ENCODE data around the gene SEMA4D.

The SEMA4D gene

DNA sequence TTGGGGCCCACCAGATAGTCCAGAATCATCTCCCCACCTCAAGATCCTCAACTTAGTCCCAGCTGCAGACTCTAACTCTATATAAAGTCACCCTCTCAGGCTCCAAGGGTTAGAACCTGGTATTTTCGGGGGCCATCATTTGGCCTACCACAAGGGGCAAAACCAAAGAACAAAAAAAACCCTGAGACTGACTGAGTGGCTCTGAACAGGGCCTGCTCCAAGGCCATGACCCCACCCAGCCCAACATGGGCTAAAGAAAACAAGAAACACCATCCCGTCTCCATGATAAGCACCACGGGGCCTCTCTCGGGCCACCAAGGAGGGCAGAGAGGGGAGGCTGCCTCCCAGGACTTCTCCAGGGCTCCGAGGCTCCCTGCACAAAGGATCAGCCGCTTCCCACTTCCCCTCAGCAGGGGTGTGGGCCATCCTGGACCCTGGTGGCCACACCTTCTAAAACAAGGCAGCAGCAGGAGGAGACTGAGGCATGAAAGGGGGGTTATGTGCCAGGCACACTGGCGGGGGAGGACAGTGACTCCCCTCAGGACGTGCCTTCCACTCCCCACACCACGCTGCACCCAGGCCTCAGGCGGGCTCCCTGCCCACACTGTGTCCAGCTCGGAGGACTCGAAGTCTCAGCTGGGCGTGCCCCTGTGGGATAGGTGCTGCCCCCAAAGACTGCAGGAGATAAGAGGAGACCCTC, 51.5 kb downstream of the SEMA4D start:
- DNase-seq (ENCODE audit: low read depth in 2 of 3, low spot score in 1 of 3), result no peak

DNA sequence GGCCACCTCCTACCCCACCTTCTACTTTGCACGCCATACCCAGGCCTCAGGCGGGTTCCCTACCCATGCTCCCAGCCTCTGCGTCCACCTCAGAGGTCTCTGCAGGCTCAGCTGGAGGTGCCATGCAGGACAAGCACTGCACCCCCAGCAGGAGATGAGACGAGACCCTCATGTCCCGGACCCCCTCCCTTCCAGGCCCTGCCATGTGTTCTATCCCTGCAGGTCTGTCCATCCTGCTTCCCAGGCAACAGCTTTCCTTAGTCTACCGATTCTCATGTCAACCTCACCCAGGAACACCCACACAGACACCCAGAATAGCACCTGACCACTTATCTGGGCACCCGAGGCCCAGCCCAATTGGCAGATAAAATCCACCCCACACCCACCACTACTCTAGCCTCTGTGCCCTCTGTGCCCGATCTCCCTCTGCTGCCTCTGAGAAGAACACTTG, 52.1 kb downstream of the SEMA4D start:
- no peak for DNase-seq (ENCODE audit: low read depth in 2 of 3, low spot score in 1 of 3)

- no peak for DNase-seq (ENCODE audit: low read depth in 2 of 3, low spot score in 1 of 3)
These were observed 52.8 kb downstream of the SEMA4D start for GRCh38 chr9:89444925-89445765.

DNA sequence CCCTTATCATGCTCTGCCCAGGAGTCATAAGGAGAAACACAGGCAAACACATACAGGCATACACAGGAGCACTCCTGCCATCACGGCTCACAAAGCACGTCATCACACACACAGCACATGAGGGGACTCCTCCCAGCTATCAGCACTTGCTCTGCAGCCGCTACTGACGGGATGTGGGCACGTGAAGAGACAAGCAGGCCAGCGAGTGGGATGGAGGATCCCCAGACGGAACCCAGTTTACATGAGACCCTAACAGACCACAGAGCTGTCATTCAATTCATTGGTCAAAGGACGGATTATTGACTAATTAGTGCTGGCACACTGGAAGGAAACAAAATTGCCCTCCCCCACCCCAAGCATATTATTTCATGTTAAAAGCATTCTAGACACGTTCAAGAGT, 53.6 kb downstream of the SEMA4D start:
- DNase-seq (ENCODE audit: low read depth in 2 of 3, low spot score in 1 of 3), result peak in 1 of 3 donors; percentile 45

DNA sequence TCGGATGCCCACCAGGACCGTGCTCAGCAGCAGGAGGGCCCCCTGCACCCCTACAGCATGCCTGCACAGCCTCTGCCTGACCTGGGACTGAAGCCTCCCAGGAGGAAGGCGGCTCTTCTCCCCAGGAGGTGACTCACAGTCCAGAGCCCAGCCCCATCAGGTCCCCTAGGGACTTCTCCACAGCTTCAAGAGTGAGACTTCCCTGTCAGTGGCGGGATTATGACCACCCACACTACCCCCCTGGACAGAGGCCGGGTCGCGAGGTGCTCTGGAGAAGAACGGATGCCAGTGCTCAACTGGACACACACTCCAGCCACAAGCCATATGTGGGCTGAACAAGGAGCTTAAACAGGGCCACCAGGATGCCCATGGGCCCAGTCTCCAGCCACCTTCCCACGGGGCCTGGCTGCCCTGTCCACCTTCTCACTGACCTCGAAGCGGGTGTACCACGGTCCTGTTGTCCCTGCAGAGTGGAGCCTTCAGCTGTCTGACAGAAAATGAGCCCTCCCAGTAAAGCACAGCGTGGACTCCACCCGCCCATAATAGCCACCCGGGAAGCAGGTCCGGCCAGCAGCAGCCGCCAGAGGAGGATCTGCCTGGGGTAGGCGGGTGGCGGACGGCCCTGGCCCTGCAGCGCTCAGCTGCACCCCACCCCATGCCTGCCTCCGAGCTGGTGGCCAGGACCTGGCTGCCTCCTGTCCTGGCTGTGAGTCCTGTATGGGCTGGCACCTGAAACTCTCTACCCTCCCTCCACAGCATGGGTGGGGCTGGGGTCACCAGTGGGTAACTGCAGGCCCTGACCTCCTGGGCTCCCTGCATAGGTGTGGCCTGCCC, 54.7 kb downstream of the SEMA4D start:
- no peak for DNase-seq (ENCODE audit: low read depth in 2 of 3, low spot score in 1 of 3)

GRCh38 chr9:89442501-89442978, 55.4 kb downstream of the SEMA4D start:
- DNase-seq (ENCODE audit: low read depth in 2 of 3, low spot score in 1 of 3), result no peak

DNA sequence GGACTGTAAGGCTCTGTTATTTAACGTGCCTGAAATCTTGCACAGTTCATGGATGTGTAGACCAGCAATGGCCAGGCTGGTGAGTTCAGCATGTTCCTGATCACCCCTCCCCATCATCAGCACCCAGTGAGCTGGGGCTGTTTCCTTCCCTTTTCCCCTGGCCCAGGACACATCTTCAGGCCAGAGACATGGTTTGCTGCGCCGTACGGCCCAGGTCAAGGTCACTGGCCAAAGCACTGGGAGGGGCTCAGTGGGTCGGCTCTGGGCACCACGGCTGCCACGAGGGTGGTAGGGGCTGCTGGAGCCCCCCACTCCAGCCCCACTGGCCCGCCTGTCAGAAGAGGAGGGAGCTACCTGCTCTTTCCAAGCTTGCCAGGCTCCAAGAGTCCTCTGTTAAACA, 55.9 kb downstream of the SEMA4D start:
- no peak for DNase-seq (ENCODE audit: low read depth in 2 of 3, low spot score in 1 of 3)

GRCh38 chr9:89441655-89441970, 56.3 kb downstream of the SEMA4D start:
- DNase-seq (ENCODE audit: low read depth in 2 of 3, low spot score in 1 of 3), result no peak

DNA sequence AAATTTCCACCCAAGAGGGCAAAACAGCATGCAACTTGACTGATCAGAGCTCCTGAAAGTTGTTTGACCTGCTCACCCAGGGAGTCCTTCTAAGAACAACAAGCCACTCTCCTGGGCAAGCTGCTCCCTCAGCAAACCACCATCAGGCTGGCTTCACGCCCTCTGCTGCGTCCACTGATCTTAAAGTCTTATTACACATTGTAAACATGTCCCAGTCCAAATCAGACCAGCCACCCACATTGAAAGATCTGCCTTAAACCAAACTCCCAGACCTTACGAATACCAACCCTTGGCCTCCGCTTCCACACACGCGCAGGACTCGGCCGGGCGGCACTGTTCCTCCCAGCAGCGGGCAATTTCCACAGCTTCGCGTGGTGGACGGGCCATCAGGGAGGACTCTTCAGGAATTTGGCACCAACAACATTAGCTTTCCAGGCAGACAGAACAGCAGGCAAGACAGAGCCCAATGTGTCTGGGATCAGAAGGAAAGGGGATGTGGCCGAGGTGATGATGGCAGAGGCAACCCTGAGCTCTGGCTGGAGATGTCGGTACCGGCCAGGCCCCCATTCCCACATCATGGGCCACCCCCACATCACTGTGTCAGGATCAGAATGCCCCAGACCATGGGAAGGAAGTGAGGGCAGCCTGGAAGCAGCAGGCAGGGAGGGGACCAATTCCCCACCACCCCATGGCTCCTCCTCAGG, 56.8 kb downstream of the SEMA4D start:
- DNase-seq (ENCODE audit: low read depth in 2 of 3, low spot score in 1 of 3), result no peak

DNA sequence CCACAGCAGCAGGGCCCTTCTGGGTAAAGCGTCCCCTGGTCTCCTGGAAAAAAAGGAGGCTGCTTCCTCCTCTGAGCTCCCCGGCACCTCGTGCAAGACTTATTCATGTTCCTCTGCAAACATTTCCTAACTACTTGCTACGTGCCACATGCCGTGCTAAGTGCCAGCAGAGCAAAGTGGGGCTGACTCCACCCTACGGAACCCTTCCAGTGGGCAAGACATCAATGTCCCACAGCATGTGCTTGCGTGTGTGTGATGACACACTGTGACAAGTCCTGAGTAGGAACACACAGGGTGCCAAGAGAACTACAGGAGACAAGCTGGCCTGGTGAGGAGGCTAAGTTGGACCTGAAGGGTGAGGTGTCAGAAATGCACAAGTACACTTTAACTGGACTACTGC, 57.4 kb downstream of the SEMA4D start:
- DNase-seq (ENCODE audit: low read depth in 2 of 3, low spot score in 1 of 3), result no peak

DNA sequence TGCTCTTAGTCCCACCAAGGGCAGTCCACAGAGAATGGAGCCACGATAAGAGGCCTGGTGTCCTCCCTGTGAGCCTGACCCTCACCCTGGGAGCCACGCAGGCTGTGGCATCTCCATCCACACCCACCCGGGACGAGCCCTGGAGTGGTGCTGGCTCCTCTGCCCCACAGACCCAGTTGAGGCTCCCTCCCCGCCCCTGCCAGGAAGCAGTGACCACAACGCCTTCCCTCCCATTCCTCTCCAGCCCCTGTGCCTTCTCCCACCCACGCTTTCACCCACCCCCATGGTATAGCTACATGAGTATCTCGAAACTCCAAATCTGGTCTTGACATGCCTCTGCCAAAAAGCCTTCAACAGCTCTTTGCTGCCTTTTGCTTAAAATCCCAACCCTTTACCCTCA, 57.9 kb downstream of the SEMA4D start:
- no peak for DNase-seq (ENCODE audit: low read depth in 2 of 3, low spot score in 1 of 3)

DNA sequence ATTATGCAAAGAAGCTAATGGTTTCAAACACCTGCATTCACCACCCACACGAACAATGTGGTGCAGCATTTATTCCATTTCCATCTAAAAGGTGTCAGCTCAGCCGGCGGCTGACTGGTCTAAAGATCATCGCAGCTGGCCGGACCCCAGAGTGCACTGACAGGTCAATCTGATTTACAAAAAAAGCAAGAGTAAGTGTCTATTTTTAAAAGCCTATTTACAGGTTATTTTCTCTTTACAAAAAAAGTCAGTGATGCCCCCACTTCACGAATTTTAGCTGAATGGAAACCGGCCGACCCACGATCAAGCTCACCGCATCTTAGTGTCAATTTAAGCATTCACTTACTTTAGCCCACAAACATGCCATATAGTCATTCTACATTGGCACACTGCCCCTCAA, 58.3 kb downstream of the SEMA4D start:
- DNase-seq (ENCODE audit: low read depth in 2 of 3, low spot score in 1 of 3), result no peak

DNA sequence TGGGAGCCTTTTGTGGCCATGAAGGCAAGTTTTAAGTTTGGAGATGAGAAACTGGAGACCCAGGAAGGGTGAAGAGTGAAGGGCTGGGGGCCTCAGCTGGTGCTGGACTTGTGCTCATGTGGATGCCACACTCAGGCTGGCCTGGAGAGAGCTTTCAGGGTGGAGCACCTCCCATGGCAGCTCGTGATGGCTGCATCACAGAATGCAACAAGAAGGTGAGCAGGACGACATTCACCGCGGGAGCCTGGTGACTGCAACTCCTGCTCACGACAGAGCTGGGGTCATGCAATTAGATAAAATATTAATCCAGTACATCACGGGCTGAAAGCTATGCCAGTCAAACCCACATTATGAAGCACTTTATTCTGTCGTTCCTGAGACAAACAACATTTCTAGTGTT, 59.7 kb downstream of the SEMA4D start:
- no peak for DNase-seq (ENCODE audit: low read depth in 2 of 3, low spot score in 1 of 3)

GRCh38 chr9:89437772-89438171, 60.1 kb downstream of the SEMA4D start:
- DNase-seq (ENCODE audit: low read depth in 2 of 3, low spot score in 1 of 3), result no peak

DNA sequence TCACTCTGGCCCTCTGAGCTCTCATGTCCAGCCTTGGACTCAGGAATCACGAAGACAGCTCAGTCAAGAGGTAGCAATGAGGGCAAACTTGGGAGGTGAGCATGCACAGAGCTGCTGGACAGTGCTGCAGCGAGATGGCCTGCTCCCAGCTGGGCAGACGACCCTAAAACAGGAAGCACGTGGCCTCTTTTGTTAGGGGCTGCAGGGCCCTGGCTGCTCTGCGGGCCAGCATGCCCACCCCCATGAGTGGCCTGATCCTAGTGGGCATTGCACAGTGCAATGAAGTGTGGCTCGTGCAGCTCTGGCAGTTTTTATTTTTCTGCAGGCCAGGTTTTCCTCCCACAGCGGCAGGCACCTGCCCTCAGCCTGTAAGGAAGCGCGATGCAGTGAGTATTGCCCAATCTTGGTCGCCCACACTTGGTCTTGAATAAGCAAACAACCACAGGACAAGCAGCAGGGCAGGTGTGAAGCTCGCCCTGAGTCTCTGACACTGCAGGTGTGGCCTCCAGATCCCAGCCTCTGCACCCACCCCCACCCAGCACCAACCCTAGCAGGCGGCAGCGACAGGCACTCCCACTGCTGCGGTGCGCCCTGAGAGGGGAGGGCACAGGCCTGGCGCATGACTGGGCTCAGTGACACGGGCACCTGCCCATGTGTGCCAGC, 60.8 kb downstream of the SEMA4D start:
- DNase-seq (ENCODE audit: low read depth in 2 of 3, low spot score in 1 of 3), result no peak

- no peak for DNase-seq (ENCODE audit: low read depth in 2 of 3, low spot score in 1 of 3)
These were observed 61.6 kb downstream of the SEMA4D start for GRCh38 chr9:89436326-89436725.

DNA sequence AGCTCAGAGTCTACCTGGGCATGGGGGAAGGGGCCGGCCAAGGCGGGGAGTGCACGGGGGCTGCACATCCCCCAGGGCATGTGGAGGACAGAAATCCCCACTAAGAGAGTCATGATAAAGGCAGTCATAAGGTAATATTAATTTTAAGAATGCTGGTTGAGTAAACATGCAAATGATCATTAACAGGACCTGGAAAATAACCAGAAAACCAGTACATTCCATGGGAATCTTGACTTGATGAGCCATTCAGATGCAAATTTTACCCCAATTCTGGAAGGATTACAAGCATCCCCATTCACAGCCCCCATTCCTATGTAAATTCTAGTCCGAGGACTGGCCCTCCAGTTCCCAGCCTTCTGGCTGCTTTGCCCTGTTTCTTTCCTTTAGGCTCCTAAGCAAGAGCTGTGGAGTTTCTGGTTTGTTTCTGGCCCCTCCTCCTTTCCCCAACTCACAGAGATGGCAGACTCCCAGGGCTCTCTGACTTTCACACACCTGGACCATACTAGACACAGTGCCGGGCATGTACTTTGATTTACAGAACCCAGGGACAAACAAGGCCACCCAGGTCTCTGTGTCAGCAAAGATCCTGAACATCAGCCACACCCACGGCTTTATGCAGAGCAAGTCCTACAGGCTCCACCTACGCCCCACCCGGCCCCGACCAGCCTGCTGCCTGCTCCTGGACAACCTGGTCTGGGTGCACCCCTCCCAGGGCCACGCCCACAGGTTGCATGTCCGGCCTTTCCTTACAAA, 62.7 kb downstream of the SEMA4D start:
- DNase-seq (ENCODE audit: low read depth in 2 of 3, low spot score in 1 of 3), result no peak

- DNase-seq (ENCODE audit: low read depth in 2 of 3, low spot score in 1 of 3), result no peak
These were observed 63.3 kb downstream of the SEMA4D start for GRCh38 chr9:89434636-89435035.

DNA sequence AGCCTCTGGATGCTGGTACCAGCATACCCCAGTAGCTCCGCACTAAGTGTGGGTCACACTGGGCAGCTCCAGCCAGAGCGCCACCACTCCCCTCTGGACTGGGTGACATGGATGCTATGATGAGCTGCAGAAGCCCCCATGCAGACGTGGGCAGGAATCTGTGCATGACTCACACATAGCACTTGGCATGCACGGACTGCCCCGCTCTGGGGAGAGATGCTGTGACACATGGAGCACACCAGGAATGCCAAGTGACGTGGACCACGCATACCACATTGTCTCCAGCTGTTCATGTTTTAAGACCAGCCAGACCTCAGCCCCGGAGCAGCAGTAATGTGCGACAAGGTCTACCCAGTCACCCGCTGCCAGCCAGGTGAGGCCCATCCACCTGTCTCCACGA, 64.1 kb downstream of the SEMA4D start:
- no peak for DNase-seq (ENCODE audit: low read depth in 2 of 3, low spot score in 1 of 3)

DNA sequence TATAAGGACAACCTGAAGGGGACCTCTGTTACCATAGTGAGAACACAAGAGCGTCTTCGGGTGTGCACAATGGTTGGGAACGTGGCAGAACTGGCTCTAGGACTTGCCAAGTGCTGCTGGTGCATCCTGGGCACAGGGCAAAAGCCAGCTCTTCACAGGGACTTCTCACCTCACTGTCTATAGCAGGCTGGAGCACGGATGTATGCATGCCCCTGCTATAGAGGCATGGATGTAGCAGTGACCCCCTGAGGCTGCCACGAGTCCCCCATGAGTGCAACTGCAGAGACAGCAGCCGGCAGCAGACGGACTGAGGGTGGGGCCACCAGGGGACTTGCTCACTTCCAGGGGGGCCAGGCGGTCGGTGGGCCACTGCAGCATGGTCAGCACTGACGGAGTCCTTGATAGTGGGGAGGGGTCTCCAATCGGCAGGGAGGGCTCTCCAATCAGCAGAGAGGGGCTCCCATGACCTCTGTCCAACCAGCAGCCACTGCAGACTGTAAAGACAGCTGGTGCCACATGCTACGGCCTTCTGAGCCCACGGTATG, 64.9 kb downstream of the SEMA4D start:
- no peak for DNase-seq (ENCODE audit: low read depth in 2 of 3, low spot score in 1 of 3)

All from stimulated activated CD4-positive, alpha-beta T cell treated with anti-CD3 and anti-CD28 coated beads, Interleukin-12 subunit alpha, Interleukin-12 subunit beta, amount 100 ng/mL, for 48 hours (primary cell).